ENCODE results near the gene NEIL3. TPM values are rescaled to one million over a fixed set of nuclear protein-coding genes. Genes with fewer than 3 reads are reported as not detected.
A peak's percentile ranks its signal among the peaks of the same experiment; 100 is the strongest.

The NEIL3 gene
- total and polyA plus RNA-seq, 2 experiments from 2014 or later = 2.4 to 3.7 TPM

- no peak overlapping the region for H3K9ac ChIP-seq
These were observed 65.3 kb downstream of the NEIL3 start for GRCh38 chr4:177374966-177375365.

DNA sequence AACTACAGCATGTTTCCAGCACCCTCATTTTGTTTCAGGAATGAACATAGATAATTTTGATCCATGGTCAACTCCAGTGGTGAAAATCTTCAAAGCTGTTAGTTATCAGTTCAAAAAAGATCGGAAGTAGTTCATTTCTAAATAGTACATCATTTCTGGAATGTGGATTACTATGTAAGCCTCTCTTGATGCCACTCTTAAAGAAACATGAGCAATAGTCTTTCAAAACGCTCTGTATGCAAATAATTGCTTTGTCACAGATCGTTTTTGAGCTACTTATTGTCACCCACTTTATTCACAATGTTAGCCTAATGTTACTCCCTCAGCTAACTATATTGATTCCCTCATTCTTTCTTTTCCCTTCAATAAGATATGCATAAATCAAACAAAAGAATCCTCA is 65.7 kb downstream of the NEIL3 start:
- Histone ChIP-seq H3K27ac (no peak overlapping the region), H3K36me3 (ENCODE audit: low read depth) (no peaks in the 10 kb centered on the region), H3K4me2 (ENCODE audit: unreplicated experiment) (no peak overlapping the region), H3K4me1 (ENCODE audit: insufficient read depth) (no peaks in the 10 kb centered on the region), H3K27me3 (replicated peaks; ENCODE audit: insufficient read depth) (no peaks in the 10 kb centered on the region), H3K79me2 (ENCODE audit: insufficient read depth) (no peaks in the 10 kb centered on the region), H3K4me3 (no peak overlapping the region), H2AFZ (peak overlapping the region; percentile 13; the same call in 1 of the 2 replicates), H3K9me2 (ENCODE audit: insufficient read depth) (no peaks in the 10 kb centered on the region), H3F3A (ENCODE audit: insufficient read depth) (no peaks in the 10 kb centered on the region), H4K20me1 (ENCODE audit: insufficient read depth) (no peaks in the 10 kb centered on the region), H3K9me3 (ENCODE audit: low read depth) (no peaks in the 10 kb centered on the region), H3K9ac (no peak overlapping the region)
- no peak for TF ChIP-seq EZH2 (IDR thresholded peaks at IDR 0.05; ENCODE audit: insufficient read depth, poor library complexity, severe bottlenecking)
- no peak for TF ChIP-seq EZH2phosphoT487 (IDR thresholded peaks at IDR 0.05; ENCODE audit: insufficient read depth, low read depth)
- in situ Hi-C loops (cut with MboI) = no loop called here
- no peak for DNase-seq
- WGBS, 2 experiments (ENCODE audit: low coverage in 1 of 2, low lambda C conversion rate in 2 of 2, missing lambda C conversion rate in 2 of 2) = 12 to 26% methylated on average over 3 of the region's 3 CpGs

More at GRCh38 chr4:177374966-177375365, 65.3 kb downstream of the NEIL3 start:
- no peaks in the 10 kb centered on the region for H3K4me1 ChIP-seq (ENCODE audit: insufficient read depth)
- no peak for DNase-seq
- TF ChIP-seq EZH2phosphoT487 (IDR thresholded peaks at IDR 0.05; ENCODE audit: insufficient read depth, low read depth) (no peak), EZH2 (IDR thresholded peaks at IDR 0.05; ENCODE audit: insufficient read depth, poor library complexity, severe bottlenecking) (no peak)
- peak overlapping the region; percentile 13; the same call in 1 of the 2 replicates for H2AFZ ChIP-seq
- WGBS, 2 experiments (ENCODE audit: low coverage in 1 of 2, low lambda C conversion rate in 2 of 2, missing lambda C conversion rate in 2 of 2) = 18 to 31% methylated on average over 5 of the region's 5 CpGs
- no peaks in the 10 kb centered on the region for H3K79me2 ChIP-seq (ENCODE audit: insufficient read depth)
- no peak overlapping the region for H3K27ac ChIP-seq
- H3K4me2 ChIP-seq (ENCODE audit: unreplicated experiment) = no peak overlapping the region
- H3K9me3 ChIP-seq (ENCODE audit: low read depth) = no peaks in the 10 kb centered on the region
- no peaks in the 10 kb centered on the region for H3K27me3 ChIP-seq (replicated peaks; ENCODE audit: insufficient read depth)
- H3K4me3 ChIP-seq = no peak overlapping the region
- in situ Hi-C loops (cut with MboI) = no loop called here
- H3K9me2 ChIP-seq (ENCODE audit: insufficient read depth) = no peaks in the 10 kb centered on the region
- H3K36me3 ChIP-seq (ENCODE audit: low read depth) = no peaks in the 10 kb centered on the region
- H3F3A ChIP-seq (ENCODE audit: insufficient read depth) = no peaks in the 10 kb centered on the region
- H4K20me1 ChIP-seq (ENCODE audit: insufficient read depth) = no peaks in the 10 kb centered on the region

DNA sequence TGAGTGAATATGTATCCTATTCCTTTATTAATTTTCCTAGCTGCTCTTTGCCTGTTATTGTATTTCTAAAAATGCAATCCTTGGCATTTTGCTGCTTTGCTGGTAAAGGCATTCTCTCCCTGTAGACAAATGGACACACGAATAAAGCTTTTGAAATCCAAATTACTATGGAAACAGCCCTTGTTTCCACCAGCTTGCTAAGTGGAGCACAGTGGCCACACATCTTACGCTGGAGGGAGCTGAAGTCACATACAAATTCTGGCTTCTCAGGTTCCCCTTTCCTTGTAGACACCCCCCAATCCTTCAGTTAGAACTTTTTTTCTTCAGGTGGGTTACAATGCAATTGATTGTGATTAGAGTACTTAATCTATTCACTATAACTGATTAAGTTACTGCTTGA is 66.3 kb downstream of the NEIL3 start:
- in situ Hi-C loops (cut with MboI) = no loop called here
- no peak overlapping the region for H3K4me2 ChIP-seq (ENCODE audit: unreplicated experiment)
- H3K9ac ChIP-seq = no peak overlapping the region
- TF ChIP-seq EZH2 (IDR thresholded peaks at IDR 0.05; ENCODE audit: insufficient read depth, poor library complexity, severe bottlenecking) = no peak
- TF ChIP-seq EZH2phosphoT487 (IDR thresholded peaks at IDR 0.05; ENCODE audit: insufficient read depth, low read depth) = no peak
- no peak overlapping the region for H2AFZ ChIP-seq
- no peaks in the 10 kb centered on the region for H3K36me3 ChIP-seq (ENCODE audit: low read depth)
- no peak for DNase-seq
- no peaks in the 10 kb centered on the region for H3K4me1 ChIP-seq (ENCODE audit: insufficient read depth)
- no peaks in the 10 kb centered on the region for H3F3A ChIP-seq (ENCODE audit: insufficient read depth)
- no peaks in the 10 kb centered on the region for H3K9me3 ChIP-seq (ENCODE audit: low read depth)
- no peak overlapping the region for H3K4me3 ChIP-seq
- no peaks in the 10 kb centered on the region for H4K20me1 ChIP-seq (ENCODE audit: insufficient read depth)
- no peak overlapping the region for H3K27ac ChIP-seq
- H3K79me2 ChIP-seq (ENCODE audit: insufficient read depth) = no peaks in the 10 kb centered on the region
- 70 to 75% methylated on average over 2 of the region's 2 CpGs for WGBS, 2 experiments (ENCODE audit: low coverage in 1 of 2, low lambda C conversion rate in 2 of 2, missing lambda C conversion rate in 2 of 2)
- no peaks in the 10 kb centered on the region for H3K9me2 ChIP-seq (ENCODE audit: insufficient read depth)
- H3K27me3 ChIP-seq (replicated peaks; ENCODE audit: insufficient read depth) = no peaks in the 10 kb centered on the region

DNA sequence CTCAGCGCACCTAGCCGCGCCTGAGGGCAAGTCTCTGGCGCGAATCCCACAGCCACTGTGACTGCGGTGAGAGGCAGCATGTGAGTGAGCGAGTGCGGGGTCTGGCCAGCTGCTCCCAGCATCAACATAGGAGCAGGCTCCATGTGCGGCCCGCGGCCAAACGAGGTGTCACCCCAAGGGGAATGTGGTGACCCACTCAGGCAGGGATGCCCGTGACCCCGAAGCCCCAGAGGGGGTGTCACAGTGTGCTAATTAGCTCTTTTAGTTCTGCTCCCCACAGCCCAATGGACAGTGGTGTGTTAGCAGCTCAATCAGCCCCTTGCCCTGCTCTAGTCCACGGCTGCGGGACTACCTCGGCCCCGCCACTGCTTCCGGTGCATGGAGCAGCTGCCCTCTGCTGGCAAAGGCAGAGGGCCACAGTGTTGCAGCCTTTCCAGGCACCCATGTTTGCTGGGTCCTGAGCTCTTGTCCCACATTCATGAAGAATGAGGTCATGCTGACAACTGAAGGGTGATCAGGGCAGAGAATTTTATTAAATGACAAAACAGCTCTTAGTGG is 71.1 kb downstream of the NEIL3 start:
- no peaks in the 10 kb centered on the region for H3K27me3 ChIP-seq (replicated peaks; ENCODE audit: insufficient read depth)
- H3K9ac ChIP-seq = no peak overlapping the region
- WGBS, 2 experiments (ENCODE audit: low coverage in 1 of 2, low lambda C conversion rate in 2 of 2, missing lambda C conversion rate in 2 of 2) = 81 to 82% methylated on average over 18 to 19 of the region's 19 CpGs
- no peaks in the 10 kb centered on the region for H3K9me2 ChIP-seq (ENCODE audit: insufficient read depth)
- H3K27ac ChIP-seq = no peak overlapping the region
- no peaks in the 10 kb centered on the region for H3K9me3 ChIP-seq (ENCODE audit: low read depth)
- no peak for DNase-seq
- no peak overlapping the region for H3K4me3 ChIP-seq
- 0 out of 2 replicates have a peak, but pooled peaks cover 7% of the 10 kb centered on the region for H3K4me1 ChIP-seq (ENCODE audit: insufficient read depth)
- in situ Hi-C loops (cut with MboI) = no loop called here
- no peak overlapping the region for H2AFZ ChIP-seq
- no peaks in the 10 kb centered on the region for H3K36me3 ChIP-seq (ENCODE audit: low read depth)
- no peaks in the 10 kb centered on the region for H4K20me1 ChIP-seq (ENCODE audit: insufficient read depth)
- H3K79me2 ChIP-seq (ENCODE audit: insufficient read depth) = no peaks in the 10 kb centered on the region
- no peaks in the 10 kb centered on the region for H3F3A ChIP-seq (ENCODE audit: insufficient read depth)
- no peak for TF ChIP-seq EZH2phosphoT487 (IDR thresholded peaks at IDR 0.05; ENCODE audit: insufficient read depth, low read depth)
- TF ChIP-seq EZH2 (IDR thresholded peaks at IDR 0.05; ENCODE audit: insufficient read depth, poor library complexity, severe bottlenecking) = no peak
- no peak overlapping the region for H3K4me2 ChIP-seq (ENCODE audit: unreplicated experiment)

Measured in GM23248 (cell line).